Fibroblast of lung (primary cell): Measurements from ENCODE around the gene ARHGEF16. TPM values are rescaled to one million over a fixed set of nuclear protein-coding genes. Genes with fewer than 3 reads are reported as not detected.

Experiments used
- DNase-seq, 2 donors: peaks; one replicate each; pipeline versions ENCODE4 v3.0.0 to v3.0.0-alpha.2; 2010; ENCODE audit warnings: low read depth in 2 of 2
- H2AFZ ChIP-seq: 2 replicates; pipeline ENCODE4 v1.5.1; 2012; ENCODE audit warnings: low read length, control low read depth, inconsistent platforms
- H3K27ac ChIP-seq: 2 replicates; pipeline ENCODE4 v1.5.1; 2011; ENCODE audit warnings: low read length, control low read depth; ENCODE audit not compliant: insufficient read depth
- H3K27me3 ChIP-seq: 2 replicates; pipeline ENCODE4 v1.5.1; 2011; ENCODE audit warnings: mild to moderate bottlenecking, low read length; ENCODE audit not compliant: control insufficient read depth, insufficient read depth
- H3K36me3 ChIP-seq: 2 replicates; pipeline ENCODE4 v1.5.1; 2011; ENCODE audit warnings: low read length; ENCODE audit not compliant: control insufficient read depth, insufficient read depth
- H3K4me1 ChIP-seq: 2 replicates; pipeline ENCODE4 v1.5.1; 2011; ENCODE audit warnings: low read length; ENCODE audit not compliant: control insufficient read depth, insufficient read depth; ENCODE audit errors: extremely low read depth
- H3K4me2 ChIP-seq: 2 replicates; pipeline ENCODE4 v1.5.1; 2011; ENCODE audit warnings: low read length, control low read depth; ENCODE audit not compliant: insufficient read depth; ENCODE audit errors: extremely low read depth
- H3K4me3 ChIP-seq, 4 experiments: fragments of 200-600 bp in 1 of 4; sonication (generic) in 1 of 4; replicated peaks in 1 of 4; 2 replicates each; pipeline ENCODE4 v1.5.1; 2011 to 2016; ENCODE audit warnings: low read length in 4 of 4, low read depth in 3 of 4, mild to moderate bottlenecking in 3 of 4, control low read depth in 2 of 4, inconsistent platforms in 1 of 4, mixed read lengths in 1 of 4; ENCODE audit not compliant: insufficient read depth in 1 of 4; ENCODE audit errors: control extremely low read depth in 1 of 4
- H3K79me2 ChIP-seq: 2 replicates; pipeline ENCODE4 v1.5.1; 2012; ENCODE audit warnings: mild to moderate bottlenecking, low read length, inconsistent platforms; ENCODE audit not compliant: control insufficient read depth, insufficient read depth
- H3K9ac ChIP-seq: 2 replicates; pipeline ENCODE4 v1.5.1; 2011; ENCODE audit warnings: mild to moderate bottlenecking, low read length, control low read depth; ENCODE audit not compliant: insufficient read depth
- H3K9me3 ChIP-seq: 2 replicates; pipeline ENCODE4 v1.5.1; 2012; ENCODE audit warnings: low read depth, low read length; ENCODE audit not compliant: control insufficient read depth, insufficient read depth
- H4K20me1 ChIP-seq: 2 replicates; pipeline ENCODE4 v1.5.1; 2011; ENCODE audit warnings: low read length; ENCODE audit not compliant: control insufficient read depth, insufficient read depth; ENCODE audit errors: extremely low read depth
- CTCF ChIP-seq, 2 donors: IDR thresholded peaks in 1 of 2; conservative IDR thresholded peaks in 1 of 2; 1 replicate in 1 of 2; 2 replicates in 1 of 2; pipeline ENCODE4 v1.5.1; 2011 to 2012; ENCODE audit warnings: low read length in 2 of 2, control low read depth in 1 of 2, inconsistent platforms in 1 of 2, low read depth in 1 of 2, mild to moderate bottlenecking in 1 of 2
- EZH2 ChIP-seq: IDR thresholded peaks from 2 replicates; pipeline ENCODE4 v1.5.1; 2012; ENCODE audit warnings: low read length, control low read depth, mild to moderate bottlenecking; ENCODE audit errors: missing control alignments
- polyA plus RNA-seq, 2 donors: library from polyadenylated mRNA; depleted of rRNA in 1 of 2; stranded (reverse) in 1 of 2; unstranded in 1 of 2; fragments of >200 nt; gene quantifications; 2 replicates each; pipeline ENCODE4 v1.2.1, GENCODE V29; 2011 to 2012; ENCODE audit warnings: missing spikeins in 1 of 2
- total RNA-seq: library from RNA; depleted of rRNA; stranded (reverse); fragments of >200 nt; gene quantifications from 2 replicates; pipeline ENCODE4 v1.2.1, GENCODE V29; 2014

ARHGEF16 gene
- total and polyA plus RNA-seq, 2 donors (not counting 1 experiment from before 2014, with no cell fraction given), result 0.02 to 0.17 TPM

DNA sequence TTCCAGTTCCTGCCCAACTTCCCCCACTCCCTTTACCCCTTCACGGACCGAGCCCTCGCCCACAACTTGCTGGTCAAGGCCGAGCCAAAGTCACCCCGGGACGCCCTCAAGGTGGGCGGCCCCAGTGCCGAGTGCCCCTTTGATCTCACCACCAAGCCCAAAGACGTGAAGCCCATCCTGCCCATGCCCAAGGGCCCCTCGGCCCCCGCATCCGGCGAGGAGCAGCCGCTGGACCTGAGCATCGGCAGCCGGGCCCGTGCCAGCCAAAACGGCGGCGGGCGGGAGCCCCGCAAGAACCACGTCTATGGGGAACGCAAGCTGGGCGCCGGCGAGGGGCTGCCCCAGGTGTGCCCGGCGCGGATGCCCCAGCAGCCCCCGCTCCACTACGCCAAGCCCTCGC, 42.1 kb upstream of the ARHGEF16 start:
- no peaks in the 10 kb centered on the region for H3K9me3 ChIP-seq
- no peak overlapping the region for H3K9ac ChIP-seq
- H3K4me3 ChIP-seq, result no peak overlapping the region
- no peak overlapping the region for H2AFZ ChIP-seq
- H3K27ac ChIP-seq, result no peak overlapping the region
- no peak overlapping the region for H3K4me2 ChIP-seq
- H4K20me1 ChIP-seq, result no peaks in the 10 kb centered on the region
- no peaks in the 10 kb centered on the region for H3K79me2 ChIP-seq
- no peaks in the 10 kb centered on the region for H3K4me1 ChIP-seq
- H3K27me3 ChIP-seq, result no peaks in the 10 kb centered on the region
- no peak for TF ChIP-seq CTCF (conservative IDR thresholded peaks at IDR 0.05 in 1 of 2, IDR thresholded peaks at IDR 0.05 in 1 of 2; ENCODE audit: low read depth in 1 of 2, low read length in 2 of 2)
- no peak for DNase-seq
- H3K36me3 ChIP-seq, result no peaks in the 10 kb centered on the region

DNA sequence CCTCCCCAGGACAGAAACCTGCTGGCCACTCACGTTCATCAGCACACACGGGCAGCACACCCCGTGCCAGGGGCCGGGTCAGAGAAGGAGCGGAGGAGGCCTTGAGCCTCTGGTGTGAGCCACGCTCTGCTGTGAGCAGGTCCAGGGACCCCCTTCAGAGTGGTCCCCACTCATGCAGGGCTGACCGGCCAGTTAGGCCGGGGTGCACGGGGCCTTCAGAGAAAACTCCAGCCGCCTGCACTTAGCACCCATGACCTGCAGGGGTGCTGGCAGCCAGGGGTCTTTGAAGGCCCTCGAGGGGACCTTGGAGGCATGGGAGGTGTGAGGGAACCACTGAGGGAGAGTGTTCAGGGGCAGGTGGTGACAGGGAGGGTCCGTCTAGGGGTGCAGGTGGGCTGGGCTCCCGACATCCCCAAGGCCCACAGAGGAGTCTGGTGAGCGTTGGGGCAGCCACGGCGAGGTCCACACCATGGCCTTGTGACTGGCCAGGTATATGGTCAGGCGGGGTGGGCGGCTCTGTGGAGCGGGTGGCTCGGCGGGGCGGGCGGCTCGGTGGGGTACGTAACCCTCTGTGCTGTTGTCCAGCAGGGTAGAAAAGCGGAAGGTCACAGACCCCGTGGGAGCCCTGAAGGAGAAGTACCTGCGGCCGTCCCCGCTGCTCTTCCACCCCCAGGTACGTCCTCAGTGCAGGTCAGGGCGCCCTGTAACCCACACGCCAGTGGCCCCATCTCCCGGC, 40.3 kb upstream of the ARHGEF16 start:
- no peaks in the 10 kb centered on the region for H3K36me3 ChIP-seq
- H3K4me3 ChIP-seq, result no peak overlapping the region
- H3K9me3 ChIP-seq, result no peaks in the 10 kb centered on the region

More for the DNA sequence above, 40.3 kb upstream of the ARHGEF16 start:
- H2AFZ ChIP-seq, result no peak overlapping the region
- no peak overlapping the region for H3K27ac ChIP-seq
- no peak overlapping the region for H3K9ac ChIP-seq
- H3K4me1 ChIP-seq, result no peaks in the 10 kb centered on the region
- H3K27me3 ChIP-seq, result no peaks in the 10 kb centered on the region
- TF ChIP-seq EZH2 (no peak), CTCF (conservative IDR thresholded peaks at IDR 0.05 in 1 of 2, IDR thresholded peaks at IDR 0.05 in 1 of 2; ENCODE audit: low read depth in 1 of 2, low read length in 2 of 2) (no peak)
- no peaks in the 10 kb centered on the region for H3K79me2 ChIP-seq
- H4K20me1 ChIP-seq, result no peaks in the 10 kb centered on the region
- H3K4me2 ChIP-seq, result no peak overlapping the region
- DNase-seq, result no peak
